Hepatocyte (in vitro differentiated cells): ENCODE results near the gene ADAP2. TPM values are rescaled to one million over a fixed set of nuclear protein-coding genes. Genes with fewer than 3 reads are reported as not detected.

Experiments
- DNase-seq: peaks from one replicate; pipeline ENCODE4 v3.0.0-alpha.2; 2016; ENCODE audit warnings: low spot score
- H2AFZ ChIP-seq: fragments of 200-600 bp; sonication (generic); 2 replicates; pipeline ENCODE4 v1.6.0; 2016; ENCODE audit warnings: antibody characterized with exemption, mild to moderate bottlenecking
- H3K27ac ChIP-seq: fragments of 200-600 bp; sonication (generic); 2 replicates; pipeline ENCODE4 v1.5.1; 2016; ENCODE audit warnings: mild to moderate bottlenecking
- H3K27me3 ChIP-seq: fragments of 200-600 bp; sonication (generic); 2 replicates; pipeline ENCODE4 v1.6.1; 2016
- H3K36me3 ChIP-seq: fragments of 200-600 bp; sonication (generic); replicated peaks from 2 replicates; pipeline ENCODE4 v1.5.1; 2016; ENCODE audit warnings: low read depth; ENCODE audit not compliant: insufficient read depth
- H3K4me1 ChIP-seq: fragments of 200-600 bp; sonication (generic); 2 replicates; pipeline ENCODE4 v1.5.1; 2016; ENCODE audit warnings: mild to moderate bottlenecking, moderate library complexity; ENCODE audit not compliant: insufficient read depth
- H3K4me2 ChIP-seq: fragments of 200-600 bp; sonication (generic); 2 replicates; pipeline ENCODE4 v1.6.0; 2016
- H3K4me3 ChIP-seq: fragments of 200-600 bp; sonication (generic); 2 replicates; pipeline ENCODE4 v1.5.1; 2016; ENCODE audit warnings: mild to moderate bottlenecking
- H3K79me2 ChIP-seq: fragments of 200-600 bp; sonication (generic); 2 replicates; pipeline ENCODE4 v1.6.0; 2017; ENCODE audit warnings: mild to moderate bottlenecking
- H3K9me2 ChIP-seq: fragments of 200-600 bp; sonication (generic); replicated peaks from 2 replicates; pipeline ENCODE4 v1.6.0; 2017; ENCODE audit warnings: mild to moderate bottlenecking; ENCODE audit not compliant: insufficient read depth
- H3K9me3 ChIP-seq: fragments of 200-600 bp; sonication (generic); 2 replicates; pipeline ENCODE4 v1.5.1; 2016; ENCODE audit warnings: low read depth, mild to moderate bottlenecking
- H4K20me1 ChIP-seq: fragments of 200-600 bp; sonication (generic); 2 replicates; pipeline ENCODE4 v1.6.0; 2016; ENCODE audit warnings: mild to moderate bottlenecking; ENCODE audit not compliant: insufficient read depth, poor library complexity, severe bottlenecking
- EZH2 ChIP-seq: fragments of 200-600 bp; sonication (generic); IDR thresholded peaks from 2 replicates; pipeline ENCODE4 v1.6.1; 2016; ENCODE audit warnings: antibody characterized with exemption, mild to moderate bottlenecking, borderline replicate concordance
- EZH2phosphoT487 ChIP-seq: fragments of 200-600 bp; sonication (generic); IDR thresholded peaks from one replicate; pipeline ENCODE4 v1.6.1; 2018; ENCODE audit warnings: antibody characterized with exemption, mild to moderate bottlenecking, low read depth, moderate library complexity; ENCODE audit not compliant: unreplicated experiment, severe bottlenecking
- WGBS: methylation state at CpG from one replicate; pipeline ENCODE4 v1.1.6; 2016; ENCODE audit warnings: low lambda C conversion rate; ENCODE audit errors: missing lambda C conversion rate; 5-methylcytosine and 5-hydroxymethylcytosine counted together
- polyA plus RNA-seq: library from polyadenylated mRNA; unstranded; fragments of >200 nt; fragmentation: Nextera tagmentation; extraction: Ambion mirVana; gene quantifications from 2 replicates; pipeline ENCODE4 v1.2.1, GENCODE V29; 2016
- total RNA-seq: library from RNA; depleted of rRNA; stranded (reverse); fragments of >200 nt; gene quantifications from 2 replicates; pipeline ENCODE4 v1.2.3, GENCODE V29; 2014
- TF ChIP-seq, protein P1 (sequence below): fragments of 200-600 bp; sonication (generic); IDR thresholded peaks from 2 replicates; pipeline ENCODE4 v1.5.1; 2016; ENCODE audit warnings: antibody characterized with exemption, mild to moderate bottlenecking; ENCODE audit not compliant: poor library complexity

ADAP2 gene
- total and polyA plus RNA-seq, 2 experiments from 2014 or later = 0.70 to 1.5 TPM

DNA sequence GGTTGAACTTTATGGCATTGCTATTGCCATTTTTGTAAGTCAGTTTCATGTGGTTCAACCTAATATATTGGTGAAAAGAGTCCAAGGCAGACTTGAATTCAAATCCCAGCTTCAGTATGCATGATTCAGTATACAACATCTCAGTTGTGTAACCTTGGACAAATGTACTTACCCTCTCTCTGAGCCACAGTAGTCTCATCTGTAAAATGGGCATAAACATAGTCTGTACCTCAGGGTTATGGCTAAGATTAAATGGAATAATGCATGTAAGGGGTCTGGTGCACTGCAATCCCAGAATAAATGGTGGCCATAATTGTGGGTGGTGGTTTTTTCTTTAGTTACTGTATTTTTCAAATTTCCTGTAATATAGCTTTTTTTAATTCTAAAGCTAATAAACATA is 4.7 kb upstream of the ADAP2 start:
- H2AFZ ChIP-seq = no peak overlapping the region

DNA sequence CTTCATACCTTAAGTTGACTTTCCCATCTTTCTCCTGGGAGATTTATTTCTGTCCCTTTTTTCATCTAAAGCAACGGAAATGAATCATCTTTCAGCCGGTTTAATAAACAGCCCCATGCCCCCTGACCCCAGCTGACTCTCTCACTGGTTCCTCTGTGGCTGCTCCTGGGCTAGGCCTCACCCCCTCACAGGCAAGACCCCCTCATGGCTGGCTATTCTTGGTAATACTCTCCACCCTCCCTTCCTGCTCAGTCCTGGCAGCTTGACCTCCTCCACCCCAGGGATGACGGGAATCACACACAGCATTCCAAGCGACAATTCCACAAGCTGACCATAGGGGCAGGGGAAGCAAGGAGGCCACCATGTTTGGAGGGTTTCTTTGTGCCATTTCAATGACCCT is 1.5 kb upstream of the ADAP2 start:
- Histone ChIP-seq H3K9me2 (no peaks in the 10 kb centered on the region), H3K79me2 (no peaks in the 10 kb centered on the region), H3K4me2 (no peak overlapping the region), H3K27ac (no peak overlapping the region), H3K36me3 (no peaks in the 10 kb centered on the region), H3K4me3 (no peak overlapping the region), H3K27me3 (peaks cover 57% of the 10 kb centered on the region), H4K20me1 (no peaks in the 10 kb centered on the region), H3K9me3 (no peaks in the 10 kb centered on the region), H3K4me1 (peaks cover 6% of the 10 kb centered on the region), H2AFZ (no peak overlapping the region)
- WGBS = 70% methylated on average over 4 of the region's 4 CpGs
- no peak for TF ChIP-seq EZH2phosphoT487
- TF ChIP-seq, protein P1, sequence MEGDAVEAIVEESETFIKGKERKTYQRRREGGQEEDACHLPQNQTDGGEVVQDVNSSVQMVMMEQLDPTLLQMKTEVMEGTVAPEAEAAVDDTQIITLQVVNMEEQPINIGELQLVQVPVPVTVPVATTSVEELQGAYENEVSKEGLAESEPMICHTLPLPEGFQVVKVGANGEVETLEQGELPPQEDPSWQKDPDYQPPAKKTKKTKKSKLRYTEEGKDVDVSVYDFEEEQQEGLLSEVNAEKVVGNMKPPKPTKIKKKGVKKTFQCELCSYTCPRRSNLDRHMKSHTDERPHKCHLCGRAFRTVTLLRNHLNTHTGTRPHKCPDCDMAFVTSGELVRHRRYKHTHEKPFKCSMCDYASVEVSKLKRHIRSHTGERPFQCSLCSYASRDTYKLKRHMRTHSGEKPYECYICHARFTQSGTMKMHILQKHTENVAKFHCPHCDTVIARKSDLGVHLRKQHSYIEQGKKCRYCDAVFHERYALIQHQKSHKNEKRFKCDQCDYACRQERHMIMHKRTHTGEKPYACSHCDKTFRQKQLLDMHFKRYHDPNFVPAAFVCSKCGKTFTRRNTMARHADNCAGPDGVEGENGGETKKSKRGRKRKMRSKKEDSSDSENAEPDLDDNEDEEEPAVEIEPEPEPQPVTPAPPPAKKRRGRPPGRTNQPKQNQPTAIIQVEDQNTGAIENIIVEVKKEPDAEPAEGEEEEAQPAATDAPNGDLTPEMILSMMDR = no peak
- no peak for TF ChIP-seq EZH2
- no peak for DNase-seq

More for the DNA sequence above, 4.7 kb upstream of the ADAP2 start:
- peaks cover 31% of the 10 kb centered on the region for H3K27me3 ChIP-seq
- no peaks in the 10 kb centered on the region for H3K79me2 ChIP-seq
- H3K9me2 ChIP-seq = no peaks in the 10 kb centered on the region
- TF ChIP-seq EZH2phosphoT487 (no peak), EZH2 (no peak)
- TF ChIP-seq, protein P1 = no peak
- H3K4me2 ChIP-seq = no peak overlapping the region
- H3K9me3 ChIP-seq = no peaks in the 10 kb centered on the region
- no peak overlapping the region for H3K4me3 ChIP-seq
- no peaks in the 10 kb centered on the region for H3K36me3 ChIP-seq
- DNase-seq = no peak
- H3K27ac ChIP-seq = no peak overlapping the region
- peaks cover 1% of the 10 kb centered on the region for H3K4me1 ChIP-seq
- H4K20me1 ChIP-seq = no peaks in the 10 kb centered on the region

DNA sequence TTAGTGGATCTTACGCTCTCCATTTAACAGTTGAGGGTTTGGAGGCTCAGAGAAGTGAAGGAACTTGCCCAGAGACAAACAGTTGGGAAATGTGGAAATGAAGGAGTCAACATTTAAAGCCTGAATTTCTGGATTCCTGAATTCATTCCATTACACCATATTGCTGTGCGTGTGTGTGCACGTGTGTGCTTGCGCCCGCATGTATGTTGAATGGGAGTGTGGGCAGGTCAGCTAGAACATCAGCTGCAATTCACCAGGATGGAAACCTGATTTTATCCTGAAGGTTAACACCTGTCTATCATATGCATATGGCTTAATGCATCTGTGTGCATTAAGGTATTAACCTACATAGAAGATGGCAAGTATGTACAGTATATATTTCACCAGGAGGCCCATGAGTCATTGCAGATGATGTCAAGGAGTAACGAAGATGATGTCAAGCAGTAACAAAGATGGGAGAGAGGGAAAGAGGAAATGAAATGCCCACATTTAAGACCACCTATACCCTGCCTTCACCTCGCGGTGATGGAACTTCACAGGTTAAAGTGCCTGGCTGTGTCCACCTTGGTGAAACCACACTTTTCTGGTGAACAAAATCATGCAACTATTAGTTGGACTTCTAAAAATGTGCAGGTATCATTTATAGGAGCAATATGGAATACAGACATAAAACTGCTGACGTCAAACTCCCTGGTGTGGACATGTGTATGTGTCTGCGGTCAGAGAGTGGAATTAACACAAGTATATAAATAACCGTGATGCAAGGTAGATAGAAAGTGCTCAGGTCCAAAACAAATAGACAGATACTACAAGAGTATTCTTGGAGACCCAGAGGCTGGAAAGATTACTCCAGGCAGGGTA is 832 bp upstream of the ADAP2 start:
- Histone ChIP-seq H3K79me2 (no peaks in the 10 kb centered on the region), H3K4me1 (peaks cover 6% of the 10 kb centered on the region), H4K20me1 (no peaks in the 10 kb centered on the region), H2AFZ (no peak overlapping the region), H3K36me3 (no peaks in the 10 kb centered on the region), H3K9me3 (no peaks in the 10 kb centered on the region), H3K4me2 (peak overlapping the region; percentile 94), H3K27me3 (peaks cover 57% of the 10 kb centered on the region), H3K27ac (no peak overlapping the region), H3K4me3 (no peak overlapping the region), H3K9me2 (no peaks in the 10 kb centered on the region)
- DNase-seq = no peak
- 89% methylated on average over 11 of the region's 11 CpGs for WGBS
- TF ChIP-seq EZH2 = no peak
- TF ChIP-seq EZH2phosphoT487 = no peak
- TF ChIP-seq, protein P1 = no peak
